H9 (cell line): ENCODE data around the gene MAP1B. TPM values are rescaled to one million over a fixed set of nuclear protein-coding genes. Genes with fewer than 3 reads are reported as not detected.

Source experiments
- DNase-seq: peaks from one replicate; pipeline ENCODE4 v3.0.0-alpha.2; 2017
- H2AFZ ChIP-seq: one replicate; pipeline ENCODE4 v1.6.1; 2013; ENCODE audit warnings: mild to moderate bottlenecking, low read length, control low read depth, moderate library complexity
- H2AK5ac ChIP-seq: 2 replicates; pipeline ENCODE4 v1.6.1; 2013; ENCODE audit warnings: low read length, control low read depth, mixed read lengths; ENCODE audit not compliant: insufficient read length
- H2BK120ac ChIP-seq: one replicate; pipeline ENCODE4 v1.6.1; 2013; ENCODE audit warnings: low read depth, mild to moderate bottlenecking, low read length, control low read depth, inconsistent platforms; ENCODE audit not compliant: poor library complexity, severe bottlenecking
- H2BK12ac ChIP-seq: 2 replicates; pipeline ENCODE4 v1.6.1; 2013; ENCODE audit warnings: low read length, control low read depth, mixed read lengths, low read depth; ENCODE audit not compliant: insufficient read length
- H2BK15ac ChIP-seq: 2 replicates; pipeline ENCODE4 v1.6.1; 2013; ENCODE audit warnings: low read depth, low read length, control low read depth
- H2BK20ac ChIP-seq: one replicate; pipeline ENCODE4 v1.6.1; 2013; ENCODE audit warnings: low read depth, mild to moderate bottlenecking, low read length, control low read depth, inconsistent platforms; ENCODE audit not compliant: poor library complexity, severe bottlenecking
- H2BK5ac ChIP-seq: 2 replicates; pipeline ENCODE4 v1.6.1; 2013; ENCODE audit warnings: low read length, control low read depth, mixed read lengths; ENCODE audit not compliant: insufficient read length
- H3K14ac ChIP-seq: 2 replicates; pipeline ENCODE4 v1.6.1; 2013; ENCODE audit warnings: low read length, control low read depth; ENCODE audit not compliant: insufficient read depth
- H3K18ac ChIP-seq: 2 replicates; pipeline ENCODE4 v1.6.1; 2013; ENCODE audit warnings: low read depth, mild to moderate bottlenecking, mixed read lengths, low read length, control low read depth; ENCODE audit not compliant: insufficient read length
- H3K23ac ChIP-seq: 2 replicates; pipeline ENCODE4 v1.6.1; 2013; ENCODE audit warnings: low read length, control low read depth, mixed read lengths, low read depth; ENCODE audit not compliant: insufficient read length
- H3K23me2 ChIP-seq: 2 replicates; pipeline ENCODE4 v1.6.1; 2013; ENCODE audit warnings: low read depth, mild to moderate bottlenecking, mixed read lengths, low read length, control low read depth; ENCODE audit not compliant: insufficient read length, poor library complexity, severe bottlenecking
- H3K27ac ChIP-seq: 2 replicates; pipeline ENCODE4 v1.5.1; 2013; ENCODE audit warnings: low read length, control low read depth, mixed read lengths, low read depth; ENCODE audit not compliant: insufficient read length
- H3K27me3 ChIP-seq: 2 replicates; pipeline ENCODE4 v1.6.1; 2013; ENCODE audit warnings: low read length, control low read depth, inconsistent platforms; ENCODE audit not compliant: insufficient read depth
- H3K4ac ChIP-seq: 2 replicates; pipeline ENCODE4 v1.6.1; 2013; ENCODE audit warnings: low read depth, mild to moderate bottlenecking, control low read depth, inconsistent platforms, low read length, moderate library complexity
- H3K4me1 ChIP-seq: 2 replicates; pipeline ENCODE4 v1.6.1; 2013; ENCODE audit warnings: low read length, control low read depth, inconsistent platforms; ENCODE audit not compliant: insufficient read depth
- H3K4me2 ChIP-seq: 2 replicates; pipeline ENCODE4 v1.6.1; 2013; ENCODE audit warnings: low read length, control low read depth, mixed read lengths; ENCODE audit not compliant: insufficient read length, insufficient read depth
- H3K56ac ChIP-seq: 2 replicates; pipeline ENCODE4 v1.6.1; 2013; ENCODE audit warnings: low read depth, mild to moderate bottlenecking, mixed read lengths, low read length, control low read depth; ENCODE audit not compliant: insufficient read length
- H3K79me1 ChIP-seq: 2 replicates; pipeline ENCODE4 v1.6.1; 2013; ENCODE audit warnings: low read depth, mild to moderate bottlenecking, moderate library complexity, low read length, control low read depth, inconsistent platforms; ENCODE audit not compliant: insufficient read depth, poor library complexity, severe bottlenecking
- H3K79me2 ChIP-seq: 2 replicates; pipeline ENCODE4 v1.6.1; 2013; ENCODE audit warnings: low read length, control low read depth, inconsistent platforms; ENCODE audit not compliant: insufficient read depth
- H3K9ac ChIP-seq: 2 replicates; pipeline ENCODE4 v1.6.1; 2013; ENCODE audit warnings: low read length, control low read depth, mixed read lengths; ENCODE audit not compliant: insufficient read length; ENCODE audit errors: extremely low read depth
- H3K9me3 ChIP-seq: one replicate; pipeline ENCODE4 v1.6.1; 2013; ENCODE audit warnings: low read depth, low read length, inconsistent platforms; ENCODE audit not compliant: control insufficient read depth
- H3T11ph ChIP-seq: one replicate; pipeline ENCODE4 v1.6.1; 2013; ENCODE audit warnings: mild to moderate bottlenecking, low read length, control low read depth, inconsistent platforms
- H4K20me1 ChIP-seq: one replicate; pipeline ENCODE4 v1.6.1; 2013; ENCODE audit not compliant: control insufficient read depth, insufficient read length, insufficient read depth
- H4K5ac ChIP-seq: 2 replicates; pipeline ENCODE4 v1.6.1; 2013; ENCODE audit warnings: low read depth, mild to moderate bottlenecking, mixed read lengths, low read length, control low read depth; ENCODE audit not compliant: insufficient read length
- H4K8ac ChIP-seq: replicated peaks from 2 replicates; pipeline ENCODE4 v1.6.1; 2013; ENCODE audit warnings: low read length, control low read depth, mixed read lengths, low read depth; ENCODE audit not compliant: insufficient read length
- H4K91ac ChIP-seq: 2 replicates; pipeline ENCODE4 v1.6.1; 2013; ENCODE audit warnings: low read depth, mild to moderate bottlenecking, moderate library complexity, mixed read lengths, low read length, control low read depth; ENCODE audit not compliant: insufficient read length
- H3K27ac Mint-ChIP-seq, 3 experiments: 2 replicates in 2 of 3; 3 replicates in 1 of 3; pipeline ENCODE4 v1.8.0; 2020 to 2021; ENCODE audit warnings: mixed read lengths in 3 of 3, mild to moderate bottlenecking in 1 of 3, moderate library complexity in 1 of 3
- H3K27me3 Mint-ChIP-seq: 2 replicates; pipeline ENCODE4 v1.8.0; 2021; ENCODE audit warnings: low read depth, mild to moderate bottlenecking, moderate library complexity, mixed read lengths
- H3K36me3 Mint-ChIP-seq, 3 experiments: 2 replicates in 2 of 3; 3 replicates in 1 of 3; pipeline ENCODE4 v1.8.0; 2020 to 2021; ENCODE audit warnings: low read depth in 3 of 3, mixed read lengths in 3 of 3; ENCODE audit not compliant: insufficient read depth in 1 of 3
- H3K4me1 Mint-ChIP-seq, 2 experiments: 2 replicates each; pipeline ENCODE4 v1.8.0; 2020; ENCODE audit warnings: mixed read lengths in 2 of 2
- H3K4me3 Mint-ChIP-seq, 2 experiments: 2 replicates in 1 of 2; 3 replicates in 1 of 2; pipeline ENCODE4 v1.8.0; 2020 to 2021; ENCODE audit warnings: mild to moderate bottlenecking in 2 of 2, mixed read lengths in 2 of 2, moderate library complexity in 1 of 2
- H3K9me3 Mint-ChIP-seq, 2 experiments: 2 replicates in 1 of 2; 3 replicates in 1 of 2; pipeline ENCODE4 v1.8.0; 2020; ENCODE audit warnings: mild to moderate bottlenecking in 2 of 2, mixed read lengths in 2 of 2, moderate library complexity in 1 of 2
- CTCF ChIP-seq: fragments of 200-600 bp; sonication (generic); conservative IDR thresholded peaks from 3 replicates; pipeline ENCODE4 v1.8.0; 2021; ENCODE audit warnings: antibody characterized with exemption, mild to moderate bottlenecking
- WGBS: extraction: QIAGEN DNeasy Blood & Tissue Kit; methylation state at CpG from one replicate; pipeline ENCODE4 v1.1.7; 2013; ENCODE audit warnings: missing lambda C conversion rate, low lambda C conversion rate, mixed read lengths; ENCODE audit not compliant: insufficient read length; ENCODE audit errors: extremely low coverage; 5-methylcytosine and 5-hydroxymethylcytosine counted together
- total RNA-seq: library from RNA; stranded (reverse); gene quantifications from 2 replicates; pipeline ENCODE4 v1.2.1, GENCODE V29; 2021

The MAP1B gene
- total RNA-seq, 1 experiment from 2014 or later: 67.5 TPM

- Mint-ChIP-seq H3K9me3 (no peaks in the 10 kb centered on the region), H3K4me3 (no peak overlapping the region), H3K27ac (no peak overlapping the region), H3K36me3 (peaks cover 2 to 9% (median 7%) of the 10 kb centered on the region in 3 experiments; a peak in 6 of 7 replicates), H3K27me3 (no peaks in the 10 kb centered on the region), H3K4me1 (peaks cover 34 to 39% of the 10 kb centered on the region in 2 experiments)
- H3K23ac ChIP-seq: no peak overlapping the region
- H2BK12ac ChIP-seq: no peak overlapping the region
- H2BK120ac ChIP-seq: no peak overlapping the region
- no peaks in the 10 kb centered on the region for H3K23me2 ChIP-seq
- no peak overlapping the region for H3K27ac ChIP-seq
- no peak overlapping the region for H2BK20ac ChIP-seq
- WGBS: no CpG with 5 or more reads among the region's 2 CpGs
- peaks cover 4% of the 10 kb centered on the region for H3K79me1 ChIP-seq
- H3K9ac ChIP-seq: no peak overlapping the region
- H4K20me1 ChIP-seq: no peaks in the 10 kb centered on the region
- no peak overlapping the region for H4K8ac ChIP-seq
- H3K56ac ChIP-seq: no peak overlapping the region
- no peaks in the 10 kb centered on the region; the same call in 1 of the 2 replicates for H3K4me1 ChIP-seq
- no peak overlapping the region for H4K5ac ChIP-seq
- H3K14ac ChIP-seq: no peak overlapping the region
- H2AK5ac ChIP-seq: no peak overlapping the region
- no peak overlapping the region for H2BK5ac ChIP-seq
- no peak overlapping the region for H3K4ac ChIP-seq
- no peak overlapping the region for H3K18ac ChIP-seq
- H3K9me3 ChIP-seq: no peaks in the 10 kb centered on the region
- no peak overlapping the region for H3T11ph ChIP-seq
- DNase-seq: no peak
- peaks cover 5% of the 10 kb centered on the region; the same call in 1 of the 2 replicates for H3K79me2 ChIP-seq
- no peak overlapping the region for H4K91ac ChIP-seq
- TF ChIP-seq CTCF: no peak
- no peak overlapping the region for H2AFZ ChIP-seq
- H2BK15ac ChIP-seq: no peak overlapping the region
- no peaks in the 10 kb centered on the region for H3K27me3 ChIP-seq
- no peak overlapping the region for H3K4me2 ChIP-seq
Observed at GRCh38 chr5:72130351-72130761, 23.1 kb downstream of the MAP1B start.
